Thyroid gland (tissue), 4 donors: ENCODE results near the gene C2orf49.

Experiments
- CTCF ChIP-seq, 6 experiments: fragments of 200-600 bp in 3 of 6; fragments of 450-650 bp in 3 of 6; sonication (generic) in 3 of 6; IDR thresholded peaks; one replicate each; pipeline ENCODE4 v1.5.1; 2016 to 2019; ENCODE audit warnings: antibody characterized with exemption in 6 of 6, mild to moderate bottlenecking in 2 of 6, inconsistent platforms in 1 of 6, moderate library complexity in 1 of 6
- POLR2A ChIP-seq, 2 donors: fragments of 450-650 bp; IDR thresholded peaks; one replicate each; pipeline ENCODE4 v1.6.1; 2017; ENCODE audit warnings: antibody characterized with exemption in 2 of 2, mild to moderate bottlenecking in 2 of 2, moderate library complexity in 1 of 2

DNA sequence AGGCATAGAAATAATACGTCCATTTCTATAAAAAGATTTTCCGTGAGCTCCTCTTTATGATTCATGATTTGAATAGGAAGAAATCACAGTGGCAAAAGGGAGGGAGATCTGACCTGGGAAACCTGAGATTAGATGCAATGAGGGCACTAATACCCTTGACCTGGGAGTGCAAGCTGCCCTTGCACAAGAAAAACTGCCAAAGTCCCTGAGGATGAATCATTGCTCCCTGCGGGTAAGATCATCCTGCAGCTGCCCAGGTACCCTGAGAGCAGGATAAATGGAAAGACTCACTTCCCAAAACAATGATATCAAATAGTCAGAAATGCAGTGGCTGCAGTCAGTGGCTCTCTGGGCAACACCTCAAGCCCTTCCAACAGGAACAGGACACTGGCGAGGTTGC, 49.9 kb downstream of the C2orf49 start:
- no peak for TF ChIP-seq CTCF (IDR thresholded peaks at IDR 0.05)
- no peak for TF ChIP-seq POLR2A (IDR thresholded peaks at IDR 0.05)
